ENCODE data around the gene TECR. TPM values are rescaled to one million over a fixed set of nuclear protein-coding genes. Genes with fewer than 3 reads are reported as not detected.

The TECR gene
- total and polyA plus RNA-seq, 2 of the 4 experiments (the other 2 are of a cell fraction) = 46.2 to 81.2 TPM

DNA sequence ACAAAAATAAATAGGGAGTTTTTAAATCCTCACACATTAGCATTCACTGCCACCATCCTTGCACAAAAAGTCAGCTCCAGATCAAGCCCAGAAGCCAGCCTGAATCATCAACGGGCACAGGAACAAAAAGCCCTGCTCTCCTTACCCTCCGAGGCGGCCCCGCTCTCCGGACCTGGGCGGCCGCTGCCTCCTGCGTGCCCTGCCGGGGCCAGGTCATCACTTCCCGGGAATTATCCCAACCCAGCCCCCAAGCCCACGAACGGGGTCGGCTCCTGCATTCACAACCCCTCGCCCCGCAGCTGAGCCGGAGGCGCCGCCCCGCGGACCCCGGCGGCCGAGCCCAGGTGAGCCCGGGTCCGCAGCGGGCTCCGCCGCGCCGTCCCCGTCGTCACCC is 12.0 kb upstream of the TECR start:
- POLR2A ChIA-PET (ENCODE audit: unreplicated experiment) = interaction anchor here (1.4 kb wide), 1 partner anchor 18 kb away, joined by 4 read pairs; no protein-coding TSS in a partner anchor
- H4K8ac ChIP-seq (ENCODE audit: low read depth in 2 of 2, low read length in 2 of 2) = peak overlapping the region; percentile 3 to 41; a peak in 3 of 4 replicates
- ATAC-seq (ENCODE audit: low read depth) (peak; percentile 1; the same call in 1 of the 2 replicates), DNase-seq (peak; percentile 28)
- no peaks in the 10 kb centered on the region for H3K9me3 ChIP-seq (ENCODE audit: control insufficient read depth, insufficient read depth, low read length)
- H2BK120ac ChIP-seq (ENCODE audit: low read depth, low read length) = no peak overlapping the region
- peaks cover 41% of the 10 kb centered on the region for H4K20me1 ChIP-seq (ENCODE audit: insufficient read depth, low read length)
- peak overlapping the region; percentile 86 for H2BK5ac ChIP-seq (ENCODE audit: low read depth, low read length, poor library complexity, severe bottlenecking)
- H3K4ac ChIP-seq (ENCODE audit: low read depth, low read length) = peak overlapping the region; percentile 93
- intact Hi-C loops (cut with micrococcal nuclease) (no loop called here), dilution Hi-C loops (cut with HindIII; ENCODE audit: low sequenced_read_pairs, unreplicated experiment) (no loop called here), in situ Hi-C loops (cut with MboI; ENCODE audit: low sequenced_read_pairs) (no loop called here)
- peak overlapping the region; percentile 87 for H3K9ac ChIP-seq (ENCODE audit: low read depth, low read length)
- TF ChIP-seq BHLHE40 (IDR thresholded peaks at IDR 0.05; ENCODE audit: low read depth, low read length) (no peak), MXI1 (IDR thresholded peaks at IDR 0.05; ENCODE audit: borderline replicate concordance, low read depth, low read length) (0 out of 2 replicates have a peak, but pooled peaks have one; percentile 4), NFE2L2 (IDR thresholded peaks at IDR 0.05; ENCODE audit: low read depth, low read length) (no peak), RCOR1 (IDR thresholded peaks at IDR 0.05; ENCODE audit: insufficient replicate concordance, low read length) (no peak)
- CTCF ChIA-PET = interaction anchor here (0.7 kb wide), 1 partner anchor 9 kb away, joined by 3 read pairs; no protein-coding TSS in a partner anchor
- H3K4me1 ChIP-seq (ENCODE audit: control insufficient read depth, insufficient read depth, low read length) = peaks cover 17% of the 10 kb centered on the region
- H2BK15ac ChIP-seq (ENCODE audit: low read depth, low read length) = no peak overlapping the region
- H3K14ac ChIP-seq (replicated peaks; ENCODE audit: low read depth, low read length) = peak overlapping the region; percentile 96
- H3K18ac ChIP-seq (ENCODE audit: low read depth, low read length) = peak overlapping the region; percentile 61; the same call in 1 of the 2 replicates
- H3K56ac ChIP-seq (ENCODE audit: extremely low read depth, insufficient read depth, low read length) = peak overlapping the region; percentile 75
- peak overlapping the region; percentile 71 for H4K91ac ChIP-seq (ENCODE audit: insufficient read depth, low read depth, low read length)
- peak overlapping the region; percentile 78 for H3K27ac ChIP-seq (ENCODE audit: insufficient read depth, low read length)
- WGBS, 2 experiments (ENCODE audit: extremely low coverage in 2 of 2, insufficient read length in 1 of 2) = 0% methylated on average over 12 of the region's 32 CpGs; no CpG with 5 or more reads in 1 of the 2 experiments
- H4K5ac ChIP-seq (ENCODE audit: low read depth, low read length) = no peak overlapping the region; the same call in 1 of the 2 replicates
- H3K9me1 ChIP-seq (ENCODE audit: insufficient read depth, low read length) = peaks cover 19% of the 10 kb centered on the region
- H2BK20ac ChIP-seq (ENCODE audit: low read depth, low read length) = no peak overlapping the region
- BruUV-seq (replicated peaks) = no TSS peak
- H3K79me1 ChIP-seq (ENCODE audit: low read depth in 1 of 2, low read length in 2 of 2) = peaks cover 23 to 54% of the 10 kb centered on the region in 2 experiments
- peak overlapping the region; percentile 83; the same call in 1 of the 2 replicates for H2AK5ac ChIP-seq (ENCODE audit: low read depth, low read length)
- peak overlapping the region; percentile 95 for H2AFZ ChIP-seq (replicated peaks; ENCODE audit: low read length, poor library complexity)
- no peaks in the 10 kb centered on the region for H3K27me3 ChIP-seq (ENCODE audit: control insufficient read depth, insufficient read depth, low read length)
- H3K23ac ChIP-seq (ENCODE audit: low read depth, low read length) = peak overlapping the region; percentile 87
- H3K4me3 ChIP-seq (ENCODE audit: insufficient read depth, low read depth, low read length) = peak overlapping the region; percentile 85
- H2AK9ac ChIP-seq (replicated peaks; ENCODE audit: low read depth, low read length, poor library complexity) = peak overlapping the region; percentile 98
- peaks cover 27% of the 10 kb centered on the region for H3K36me3 ChIP-seq (ENCODE audit: control insufficient read depth, insufficient read depth, low read length)
- H3K4me2 ChIP-seq (ENCODE audit: low read depth, low read length) = peak overlapping the region; percentile 98

Measured in IMR-90 (cell line).